ENCODE measurements around the gene ZNF688. TPM values are rescaled to one million over a fixed set of nuclear protein-coding genes. Genes with fewer than 3 reads are reported as not detected.

ZNF688 gene
- total RNA-seq, 1 donor from 2014 or later, result 3.6 TPM

- peaks cover 2% of the 10 kb centered on the region for H3K36me3 Mint-ChIP-seq
- DNase-seq (ENCODE audit: low spot score), result peak; percentile 87
- peak within 1 kb of the TSS; percentile 80 for H3K27ac Mint-ChIP-seq
- Histone ChIP-seq H3K9me3 (ENCODE audit: low read depth) (no peaks in the 10 kb centered on the region), H3K27ac (peak within 1 kb of the TSS; percentile 69), H3K4me1 (peaks cover 6% of the 10 kb centered on the region), H2AFZ (replicated peaks) (no peak within 1 kb of the TSS), H3K79me2 (ENCODE audit: low read depth) (peaks cover 5% of the 10 kb centered on the region), H3K27me3 (no peaks in the 10 kb centered on the region), H3K9ac (peak within 1 kb of the TSS; percentile 34), H3F3A (ENCODE audit: low read depth) (peaks cover 27% of the 10 kb centered on the region), H3K4me3 (peak within 1 kb of the TSS; percentile 80), H4K20me1 (ENCODE audit: low read depth) (peaks cover 8% of the 10 kb centered on the region), H3K36me3 (no peaks in the 10 kb centered on the region), H3K4me2 (peak within 1 kb of the TSS; percentile 86)
- peaks cover 17% of the 10 kb centered on the region for H3K4me1 Mint-ChIP-seq
- H3K9me3 Mint-ChIP-seq, result no peaks in the 10 kb centered on the region
- peak within 1 kb of the TSS; percentile 89 for H3K4me3 Mint-ChIP-seq
- H3K27me3 Mint-ChIP-seq (ENCODE audit: insufficient read depth, low read depth), result peaks cover 16% of the 10 kb centered on the region
- TF ChIP-seq, protein P1, sequence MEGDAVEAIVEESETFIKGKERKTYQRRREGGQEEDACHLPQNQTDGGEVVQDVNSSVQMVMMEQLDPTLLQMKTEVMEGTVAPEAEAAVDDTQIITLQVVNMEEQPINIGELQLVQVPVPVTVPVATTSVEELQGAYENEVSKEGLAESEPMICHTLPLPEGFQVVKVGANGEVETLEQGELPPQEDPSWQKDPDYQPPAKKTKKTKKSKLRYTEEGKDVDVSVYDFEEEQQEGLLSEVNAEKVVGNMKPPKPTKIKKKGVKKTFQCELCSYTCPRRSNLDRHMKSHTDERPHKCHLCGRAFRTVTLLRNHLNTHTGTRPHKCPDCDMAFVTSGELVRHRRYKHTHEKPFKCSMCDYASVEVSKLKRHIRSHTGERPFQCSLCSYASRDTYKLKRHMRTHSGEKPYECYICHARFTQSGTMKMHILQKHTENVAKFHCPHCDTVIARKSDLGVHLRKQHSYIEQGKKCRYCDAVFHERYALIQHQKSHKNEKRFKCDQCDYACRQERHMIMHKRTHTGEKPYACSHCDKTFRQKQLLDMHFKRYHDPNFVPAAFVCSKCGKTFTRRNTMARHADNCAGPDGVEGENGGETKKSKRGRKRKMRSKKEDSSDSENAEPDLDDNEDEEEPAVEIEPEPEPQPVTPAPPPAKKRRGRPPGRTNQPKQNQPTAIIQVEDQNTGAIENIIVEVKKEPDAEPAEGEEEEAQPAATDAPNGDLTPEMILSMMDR (IDR thresholded peaks at IDR 0.05), result no peak
Observed at GRCh38 chr16:30526137-30526822, 45.2 kb downstream of the ZNF688 start, which contains the start of gene ZNF768. Gene ZNF768 (minus strand): TSS chr16:30526566. CDS start chr16:30526413, 153 bp downstream.

DNA sequence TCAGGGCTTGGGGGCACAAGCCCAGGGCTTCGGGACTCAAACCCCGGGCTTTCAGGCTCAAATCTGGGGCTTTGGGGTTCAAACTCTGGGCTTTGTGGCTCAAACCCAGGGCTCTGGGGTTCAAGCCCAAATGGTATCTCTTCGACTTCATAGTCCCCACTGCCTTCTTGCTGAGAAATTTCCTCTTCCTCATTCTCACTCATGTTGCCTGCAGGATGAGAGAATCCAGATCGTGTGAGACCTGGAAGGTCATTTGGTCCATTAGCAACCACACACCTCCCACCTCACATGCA lies 45.7 kb downstream of the ZNF688 start:
- Histone ChIP-seq H3K79me2 (ENCODE audit: low read depth) (peaks cover 5% of the 10 kb centered on the region), H3K27me3 (no peaks in the 10 kb centered on the region), H3K9ac (peak overlapping the region; percentile 34), H2AFZ (replicated peaks) (no peak overlapping the region), H3K4me3 (peak overlapping the region; percentile 80), H3K27ac (no peak overlapping the region), H3K36me3 (no peaks in the 10 kb centered on the region), H4K20me1 (ENCODE audit: low read depth) (peaks cover 8% of the 10 kb centered on the region), H3K9me3 (ENCODE audit: low read depth) (no peaks in the 10 kb centered on the region), H3K4me1 (peaks cover 6% of the 10 kb centered on the region), H3F3A (ENCODE audit: low read depth) (peaks cover 27% of the 10 kb centered on the region), H3K4me2 (peak overlapping the region; percentile 86)
- H3K9me3 Mint-ChIP-seq, result no peaks in the 10 kb centered on the region
- TF ChIP-seq, protein P1 (IDR thresholded peaks at IDR 0.05), result no peak
- TF ChIP-seq EZH2 (IDR thresholded peaks at IDR 0.05) (no peak), EZH2phosphoT487 (IDR thresholded peaks at IDR 0.05) (no peak)
- peak overlapping the region; percentile 42 for H3K27ac Mint-ChIP-seq
- H3K4me3 Mint-ChIP-seq, result peak overlapping the region; percentile 89
- peaks cover 2% of the 10 kb centered on the region for H3K36me3 Mint-ChIP-seq
- H3K4me1 Mint-ChIP-seq, result peaks cover 17% of the 10 kb centered on the region
- DNase-seq (ENCODE audit: low spot score), result no peak
- peaks cover 16% of the 10 kb centered on the region for H3K27me3 Mint-ChIP-seq (ENCODE audit: insufficient read depth, low read depth)

DNA sequence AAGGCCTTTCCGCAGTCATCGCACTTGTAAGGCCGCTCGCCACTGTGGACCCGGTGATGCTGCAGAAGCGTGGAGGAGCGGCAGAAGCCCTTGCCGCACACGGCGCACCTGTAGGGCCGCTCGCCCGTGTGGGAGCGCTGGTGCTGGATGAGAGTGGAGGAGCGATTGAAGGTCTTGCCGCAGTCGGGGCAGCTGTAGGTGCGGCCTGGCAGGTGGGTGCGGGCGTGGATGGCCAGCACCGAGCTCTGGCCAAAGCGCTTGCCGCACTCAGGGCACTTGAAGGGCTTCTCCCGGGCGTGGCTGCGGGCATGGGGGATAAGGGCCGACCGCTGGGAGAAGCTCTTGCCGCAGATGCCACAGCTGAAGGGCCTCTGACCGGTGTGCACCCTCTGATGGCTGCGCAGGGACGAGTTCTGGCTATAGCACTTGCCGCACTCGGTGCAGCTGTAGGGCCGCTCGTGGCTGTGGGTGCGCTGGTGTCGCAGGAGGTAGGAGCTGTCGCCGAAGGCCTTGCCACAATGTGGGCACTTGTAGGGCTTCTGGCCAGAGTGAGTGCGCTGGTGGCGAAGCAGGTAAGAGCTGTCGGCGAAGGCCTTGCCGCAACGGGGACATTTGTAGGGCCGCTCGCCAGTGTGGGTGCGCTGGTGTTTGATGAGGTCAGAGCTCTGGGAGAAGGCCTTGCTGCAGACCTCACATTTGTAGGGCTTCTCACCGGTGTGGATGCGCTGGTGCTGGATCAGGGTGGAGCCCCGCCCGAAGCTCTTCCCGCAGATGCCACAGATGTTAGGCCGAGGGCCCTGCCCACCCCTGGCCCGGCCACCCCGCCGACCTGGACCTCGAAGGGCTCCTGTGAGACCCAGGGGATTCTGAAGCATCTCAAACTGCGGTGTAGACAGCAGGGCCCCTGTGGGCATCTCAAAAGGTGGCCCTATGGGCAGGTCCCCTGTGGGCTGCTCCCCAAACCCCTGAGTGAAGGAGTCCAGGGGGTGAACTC lies 46.6 kb downstream of the ZNF688 start:
- no peak for DNase-seq (ENCODE audit: low spot score)
- no peak overlapping the region for H3K4me3 ChIP-seq
- H3K27me3 Mint-ChIP-seq (ENCODE audit: insufficient read depth, low read depth), result peaks cover 16% of the 10 kb centered on the region
- peaks cover 6% of the 10 kb centered on the region for H3K4me1 ChIP-seq
- no peak overlapping the region for H3K27ac ChIP-seq
- peaks cover 5% of the 10 kb centered on the region for H3K79me2 ChIP-seq (ENCODE audit: low read depth)
- no peak overlapping the region for H3K4me2 ChIP-seq
- H3K4me3 Mint-ChIP-seq, result peak overlapping the region; percentile 71
- peaks cover 8% of the 10 kb centered on the region for H4K20me1 ChIP-seq (ENCODE audit: low read depth)
- no peak overlapping the region for H3K9ac ChIP-seq
- H3K9me3 Mint-ChIP-seq, result no peaks in the 10 kb centered on the region
- H3K4me1 Mint-ChIP-seq, result peaks cover 17% of the 10 kb centered on the region
- H3K36me3 ChIP-seq, result no peaks in the 10 kb centered on the region
- TF ChIP-seq EZH2 (IDR thresholded peaks at IDR 0.05) (no peak), EZH2phosphoT487 (IDR thresholded peaks at IDR 0.05) (no peak)
- peaks cover 2% of the 10 kb centered on the region for H3K36me3 Mint-ChIP-seq
- peaks cover 27% of the 10 kb centered on the region for H3F3A ChIP-seq (ENCODE audit: low read depth)
- no peaks in the 10 kb centered on the region for H3K9me3 ChIP-seq (ENCODE audit: low read depth)
- H2AFZ ChIP-seq (replicated peaks), result no peak overlapping the region
- no peak overlapping the region for H3K27ac Mint-ChIP-seq
- H3K27me3 ChIP-seq, result no peaks in the 10 kb centered on the region
